Activated naive CD4-positive, alpha-beta T cell treated with anti-CD3 and anti-CD28 coated beads, Interleukin-2, amount 50 U/mL, for 72 hours (primary cell): ENCODE data around the gene MYO1B. TPM values are rescaled to one million over a fixed set of nuclear protein-coding genes. Genes with fewer than 3 reads are reported as not detected.

Experiments
- ATAC-seq, 2 donors: fragments of 150-1000 bp; cut with Tn5 transposase; 2 replicates each; pipeline ENCODE4 v1.10.0; 2021; ENCODE audit warnings: mild to moderate bottlenecking in 2 of 2, moderate library complexity in 2 of 2
- DNase-seq, 2 donors: peaks; one replicate each; pipeline ENCODE4 v3.0.0; 2021 to 2022; ENCODE audit warnings: low spot score in 2 of 2
- H3K27ac Mint-ChIP-seq, 2 donors: one replicate each; pipeline ENCODE4 v1.8.0; 2022; ENCODE audit warnings: mild to moderate bottlenecking in 2 of 2, mixed read lengths in 2 of 2
- H3K36me3 Mint-ChIP-seq, 2 donors: one replicate each; pipeline ENCODE4 v1.8.0; 2022; ENCODE audit warnings: mixed read lengths in 2 of 2
- H3K9me3 Mint-ChIP-seq, 2 donors: one replicate each; pipeline ENCODE4 v1.8.0; 2022; ENCODE audit warnings: mixed read lengths in 2 of 2
- total RNA-seq, 2 donors: library from RNA; stranded (reverse); gene quantifications; one replicate each; pipeline ENCODE4 v1.2.3, GENCODE V29; 2022

Gene MYO1B
- total RNA-seq, 2 donors from 2014 or later, result 4.7 to 42.5 TPM

DNA sequence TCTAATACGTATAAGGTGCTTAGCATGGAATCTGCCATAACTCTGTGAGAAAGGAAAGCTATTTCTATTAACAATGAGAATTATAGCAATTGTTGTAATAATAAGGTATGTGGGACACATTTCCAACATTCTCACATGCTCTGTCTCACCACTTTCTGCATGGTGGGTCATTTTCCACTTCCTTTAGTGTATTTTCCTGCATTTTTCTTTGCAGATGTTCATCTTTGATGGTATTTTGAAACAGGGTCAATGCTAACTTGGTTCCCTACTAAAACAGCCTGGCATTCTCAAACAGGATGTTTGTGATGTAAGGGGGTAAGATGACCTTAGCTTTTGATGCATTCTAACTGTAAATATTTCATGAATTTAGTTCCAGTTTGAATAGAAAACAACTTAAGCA, 54.7 kb downstream of the MYO1B start:
- no peaks in the 10 kb centered on the region for H3K9me3 Mint-ChIP-seq
- DNase-seq (no peak), ATAC-seq (no peak)
- H3K36me3 Mint-ChIP-seq, result no peaks in the 10 kb centered on the region
- no peak overlapping the region for H3K27ac Mint-ChIP-seq

DNA sequence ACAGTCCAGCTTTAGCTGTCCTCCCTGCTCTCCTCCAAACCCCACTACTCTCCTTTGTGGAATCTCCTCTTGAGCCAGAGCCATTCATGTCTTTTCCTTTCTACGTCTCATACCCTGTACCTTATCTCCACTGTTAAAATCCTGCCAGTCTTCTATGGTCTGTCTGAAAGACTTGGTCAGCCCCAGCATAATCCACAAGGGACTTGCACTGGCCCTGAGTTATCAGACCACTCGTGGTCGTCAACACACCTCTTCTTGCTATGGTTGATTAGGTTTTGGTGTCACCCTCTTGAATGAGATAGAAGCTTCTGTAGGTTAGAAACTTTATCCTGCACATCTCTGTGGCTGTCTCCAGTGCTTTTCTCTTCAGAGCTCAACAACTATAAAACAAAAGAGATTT, 56.8 kb downstream of the MYO1B start:
- Mint-ChIP-seq H3K36me3 (no peaks in the 10 kb centered on the region), H3K9me3 (peaks cover 0 to 5% of the 10 kb centered on the region in 2 donors), H3K27ac (peak overlapping the region in 1 of 2 donors; percentile 38)
- ATAC-seq, result no peak
- DNase-seq, result no peak

DNA sequence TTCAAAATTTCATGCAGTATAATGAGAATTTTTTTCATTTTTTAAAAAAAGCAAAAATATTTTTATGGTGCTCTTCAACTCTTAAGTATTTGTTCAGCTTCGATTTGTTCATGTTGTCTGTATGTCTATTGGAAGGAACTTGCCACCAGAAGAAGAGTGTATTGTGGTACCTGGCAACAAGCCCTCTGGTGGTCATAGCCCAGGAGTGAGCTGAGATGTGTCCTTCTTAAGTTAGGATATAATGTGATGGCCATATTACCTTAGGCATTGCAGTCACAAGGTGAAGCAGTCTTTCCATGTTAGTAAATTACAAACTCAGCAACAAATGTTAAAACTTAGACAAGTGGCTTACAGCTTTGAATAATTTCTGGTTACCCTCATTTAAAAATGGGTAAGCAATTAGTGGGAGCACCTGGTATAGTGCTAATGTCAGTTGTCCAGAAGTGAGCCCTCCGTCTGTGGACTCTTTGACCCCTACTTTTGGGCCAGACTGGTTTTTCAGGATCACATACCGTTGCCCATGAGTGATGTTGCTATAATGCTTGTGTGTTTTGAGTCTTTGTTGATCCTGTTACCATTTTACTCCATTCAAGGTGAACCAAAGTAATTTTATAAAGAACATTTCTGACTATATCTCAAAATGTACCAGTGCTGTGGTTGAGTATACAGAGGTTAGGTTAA, 57.4 kb downstream of the MYO1B start:
- H3K36me3 Mint-ChIP-seq, result no peaks in the 10 kb centered on the region

DNA sequence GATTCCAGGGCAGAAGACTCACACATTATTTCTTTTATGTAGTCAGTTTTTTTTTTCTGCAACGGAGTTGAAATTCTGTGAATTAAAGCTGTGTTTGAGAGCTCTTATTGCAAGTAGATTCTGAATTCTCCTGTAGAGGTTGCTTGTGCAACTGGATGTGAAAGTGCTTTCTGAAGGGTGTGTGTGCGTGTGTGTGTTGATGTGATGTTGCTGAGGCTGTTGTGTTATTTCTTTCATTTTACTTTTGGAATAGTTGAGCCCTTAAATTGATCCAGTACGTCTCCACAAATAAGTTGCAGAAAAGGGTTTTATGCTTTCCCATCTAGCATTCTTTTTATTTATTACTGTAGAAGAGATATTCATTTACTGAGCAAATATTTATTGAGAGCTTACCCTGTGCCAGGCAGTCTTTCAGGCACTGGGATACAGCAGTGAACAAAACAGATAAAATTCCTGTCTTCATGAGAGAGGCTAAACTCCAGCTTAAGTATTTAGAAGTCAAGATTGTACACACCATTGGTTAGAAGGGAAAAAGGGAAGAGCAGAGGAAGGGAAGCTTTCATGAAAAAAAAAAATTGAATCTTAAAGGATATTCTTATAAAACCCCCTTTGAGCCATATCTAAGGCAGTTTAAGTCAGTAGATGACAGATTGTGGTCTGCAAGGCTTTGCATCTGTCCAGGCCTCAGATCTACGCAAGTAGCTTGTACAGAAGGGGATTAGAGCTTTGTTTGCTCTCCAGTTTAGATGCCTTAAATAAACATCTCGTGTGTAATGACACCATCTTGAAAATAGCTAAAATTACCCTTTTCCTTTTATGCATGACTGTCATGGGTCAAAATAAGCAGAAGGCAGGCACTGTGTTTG, 58.2 kb downstream of the MYO1B start:
- Mint-ChIP-seq H3K27ac (no peak overlapping the region), H3K9me3 (peaks cover 0 to 5% of the 10 kb centered on the region in 2 donors), H3K36me3 (no peaks in the 10 kb centered on the region)
- DNase-seq (no peak), ATAC-seq (no peak)

More for the DNA sequence above, 57.4 kb downstream of the MYO1B start:
- H3K9me3 Mint-ChIP-seq, result peaks cover 0 to 5% of the 10 kb centered on the region in 2 donors
- no peak for ATAC-seq
- no peak for DNase-seq
- no peak overlapping the region for H3K27ac Mint-ChIP-seq

DNA sequence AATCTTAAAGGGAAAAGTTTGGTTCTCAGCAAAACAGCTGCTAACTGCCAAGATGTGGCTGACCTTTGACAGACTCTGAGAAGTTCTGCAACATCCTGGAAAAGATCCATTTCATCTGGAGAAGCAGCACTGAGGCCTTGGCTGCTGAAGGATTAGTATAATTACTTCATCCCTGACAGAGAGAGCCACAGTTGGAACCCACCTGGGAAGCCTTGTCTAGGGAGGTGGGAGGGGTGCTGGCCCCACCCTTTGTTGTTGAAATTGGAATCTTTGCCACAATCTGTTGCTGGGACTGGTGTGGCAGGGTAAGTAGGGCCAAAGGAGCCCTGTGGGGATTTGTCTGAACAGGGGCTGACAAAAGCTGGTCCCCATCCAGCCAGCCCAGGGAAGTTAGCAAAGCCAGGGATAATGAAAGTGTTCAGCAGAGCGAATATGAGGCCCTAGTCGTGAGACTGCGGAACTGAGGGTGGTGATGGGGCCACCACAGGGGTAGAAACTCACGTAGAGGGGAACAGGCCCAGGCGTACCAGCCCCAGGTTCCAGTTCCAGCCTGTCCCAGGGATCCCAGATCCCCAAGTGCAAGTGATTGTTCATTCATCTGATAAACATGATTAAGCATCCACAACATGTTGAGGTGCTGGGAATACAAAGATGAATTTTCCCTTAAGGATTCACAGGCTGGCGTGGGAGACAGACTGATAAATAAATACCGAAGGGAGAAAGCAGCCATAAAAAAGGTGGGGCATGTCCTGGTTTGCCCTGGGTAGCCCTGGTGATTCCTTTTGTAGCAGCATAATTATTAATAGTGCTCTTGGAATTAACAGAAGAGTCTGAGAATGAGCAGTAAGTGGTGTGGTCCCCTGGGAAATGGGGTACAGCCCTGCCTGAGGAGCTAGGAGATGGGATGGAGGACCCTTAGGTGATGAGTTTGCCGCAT, 60.0 kb downstream of the MYO1B start:
- peak overlapping the region in 1 of 2 donors; percentile 23 for H3K27ac Mint-ChIP-seq
- ATAC-seq, result no peak

DNA sequence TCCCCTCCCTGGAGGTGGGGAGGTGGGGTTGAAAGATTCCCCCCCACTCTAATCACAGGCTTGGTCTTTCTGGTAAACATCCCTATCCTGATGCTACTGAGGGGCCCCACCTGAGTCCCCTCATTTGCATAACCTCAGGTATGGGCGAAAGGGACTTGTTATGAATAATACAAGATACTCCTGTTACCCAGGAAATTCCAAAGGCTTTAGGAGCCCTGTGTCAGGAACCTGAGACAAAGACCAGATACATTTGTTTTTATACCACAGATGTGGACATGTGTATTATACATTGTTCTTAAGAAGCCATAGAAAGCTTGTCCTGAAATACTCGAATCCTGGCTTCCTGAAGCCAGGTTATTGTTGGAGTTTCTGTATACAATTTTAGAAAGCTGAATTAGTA, 62.8 kb downstream of the MYO1B start:
- no peak for ATAC-seq
- DNase-seq, result no peak
- Mint-ChIP-seq H3K36me3 (no peaks in the 10 kb centered on the region), H3K27ac (no peak overlapping the region), H3K9me3 (peaks cover 0 to 5% of the 10 kb centered on the region in 2 donors)

More for the DNA sequence above, 60.0 kb downstream of the MYO1B start:
- no peak for DNase-seq
- Mint-ChIP-seq H3K9me3 (peaks cover 0 to 5% of the 10 kb centered on the region in 2 donors), H3K36me3 (no peaks in the 10 kb centered on the region)

DNA sequence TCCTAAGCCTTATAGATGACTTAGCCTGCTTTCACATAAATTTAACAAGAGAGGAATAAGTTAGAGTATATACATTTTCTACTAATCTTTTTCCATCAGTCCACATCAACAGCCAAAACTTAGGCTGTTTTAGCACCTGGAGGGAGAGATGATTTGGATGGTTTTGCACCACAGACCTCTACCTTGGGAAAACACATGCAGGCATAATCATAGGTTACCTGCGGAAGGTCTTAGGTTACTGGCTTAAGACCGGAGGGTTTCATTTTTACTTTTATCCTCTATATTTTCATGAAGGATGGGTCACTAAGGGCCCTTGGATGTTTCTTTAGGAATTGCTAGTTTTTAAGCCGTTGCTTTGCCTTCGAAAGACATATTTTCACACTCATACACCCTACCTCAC, 66.0 kb downstream of the MYO1B start:
- peaks cover 0 to 2% of the 10 kb centered on the region in 2 donors for H3K9me3 Mint-ChIP-seq

DNA sequence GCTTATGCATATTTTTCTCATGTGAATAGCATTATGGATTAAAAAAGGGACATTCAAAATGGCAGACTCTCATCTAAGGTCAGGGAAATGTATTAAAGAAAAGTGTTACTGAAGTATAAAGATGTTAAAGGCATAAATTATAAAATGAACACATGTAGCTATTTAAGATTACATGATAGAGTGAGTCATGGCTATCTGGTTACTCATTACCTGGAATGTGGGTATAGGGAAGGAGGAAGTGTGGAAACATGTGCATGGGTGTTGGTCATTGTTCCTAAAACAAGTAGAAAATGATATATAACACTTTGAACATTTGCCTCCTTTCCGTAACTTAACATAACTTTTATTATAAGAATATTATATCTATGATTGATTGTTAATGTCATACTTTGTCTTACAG, 66.4 kb downstream of the MYO1B start:
- no peak for DNase-seq
- Mint-ChIP-seq H3K9me3 (no peaks in the 10 kb centered on the region), H3K36me3 (no peaks in the 10 kb centered on the region), H3K27ac (no peak overlapping the region)
- no peak for ATAC-seq

More for the DNA sequence above, 66.0 kb downstream of the MYO1B start:
- no peaks in the 10 kb centered on the region for H3K36me3 Mint-ChIP-seq
- DNase-seq, result no peak
- ATAC-seq, result no peak
- no peak overlapping the region for H3K27ac Mint-ChIP-seq

DNA sequence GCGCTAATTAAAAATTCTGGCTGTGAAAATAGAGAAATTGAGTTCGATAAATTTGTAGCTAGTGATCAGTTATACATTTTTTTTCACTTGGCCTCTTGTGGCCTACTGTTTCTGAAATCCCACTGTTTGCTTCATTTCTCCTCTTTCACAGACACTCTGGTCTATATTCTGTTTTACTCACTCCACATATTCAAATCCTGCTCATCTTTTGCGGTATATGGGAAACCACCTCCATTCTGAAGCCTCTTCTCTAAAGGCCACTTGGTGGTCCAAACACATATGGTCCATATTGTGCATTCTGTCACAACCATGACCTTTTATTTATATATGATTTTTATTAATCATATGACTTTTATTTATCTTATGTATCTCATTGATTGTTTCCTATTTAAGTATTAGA, 67.0 kb downstream of the MYO1B start:
- no peaks in the 10 kb centered on the region for H3K9me3 Mint-ChIP-seq
- H3K27ac Mint-ChIP-seq, result no peak overlapping the region

DNA sequence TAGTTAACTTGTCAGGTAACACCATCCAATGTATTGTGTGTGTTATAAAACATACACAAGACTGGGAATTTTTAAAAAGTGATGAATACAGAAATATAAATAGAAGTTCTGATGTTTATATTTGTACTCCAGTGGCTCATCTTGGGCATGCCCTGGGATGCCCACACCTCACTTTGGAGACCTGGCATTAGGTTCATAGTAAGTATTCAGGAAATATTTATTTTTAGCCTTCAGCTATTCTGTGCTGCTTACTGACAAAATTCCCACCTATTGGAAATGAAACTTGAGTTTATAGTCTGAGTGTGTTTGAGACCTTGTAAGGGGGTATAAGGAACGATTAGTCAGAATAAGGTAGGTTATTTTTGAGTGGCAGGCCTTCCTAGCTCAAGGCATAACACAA, 67.5 kb downstream of the MYO1B start:
- no peak overlapping the region for H3K27ac Mint-ChIP-seq
- DNase-seq, result no peak
- no peak for ATAC-seq
- H3K36me3 Mint-ChIP-seq, result no peaks in the 10 kb centered on the region
- no peaks in the 10 kb centered on the region for H3K9me3 Mint-ChIP-seq

More for the DNA sequence above, 67.0 kb downstream of the MYO1B start:
- ATAC-seq, result no peak
- H3K36me3 Mint-ChIP-seq, result no peaks in the 10 kb centered on the region
- no peak for DNase-seq

DNA sequence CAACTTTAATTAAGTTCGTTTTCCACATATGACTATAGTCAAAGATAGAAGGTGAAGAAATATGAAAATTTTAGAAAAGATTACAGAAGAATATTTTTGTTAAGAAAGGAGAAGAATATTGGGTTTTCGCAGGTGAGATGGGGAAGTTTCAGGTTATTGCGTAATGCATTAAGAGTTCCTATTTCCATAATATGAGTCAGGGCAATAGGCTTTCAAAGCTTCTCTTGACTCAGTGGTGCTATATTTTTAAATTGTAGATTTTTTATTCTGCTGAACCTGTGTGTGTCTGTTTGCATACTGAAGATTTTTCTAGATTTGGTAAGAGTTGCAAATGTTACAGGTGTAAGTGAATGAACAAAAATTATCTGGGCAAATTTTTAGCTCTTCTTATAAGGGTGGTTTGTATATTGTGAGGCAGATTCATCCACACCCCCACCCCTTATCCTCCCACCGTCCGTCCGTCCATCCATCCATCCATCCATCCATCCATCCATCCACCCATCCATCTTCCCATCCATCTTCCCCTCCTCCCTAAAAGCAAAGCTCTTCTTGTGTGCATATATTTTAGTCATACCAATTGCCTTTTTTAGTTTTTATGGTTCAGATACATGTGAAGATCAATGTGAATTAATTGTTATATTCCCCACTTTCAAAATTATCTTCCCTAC, 69.6 kb downstream of the MYO1B start:
- Mint-ChIP-seq H3K27ac (no peak overlapping the region), H3K36me3 (no peaks in the 10 kb centered on the region), H3K9me3 (no peaks in the 10 kb centered on the region)
- no peak for DNase-seq
- ATAC-seq, result no peak

DNA sequence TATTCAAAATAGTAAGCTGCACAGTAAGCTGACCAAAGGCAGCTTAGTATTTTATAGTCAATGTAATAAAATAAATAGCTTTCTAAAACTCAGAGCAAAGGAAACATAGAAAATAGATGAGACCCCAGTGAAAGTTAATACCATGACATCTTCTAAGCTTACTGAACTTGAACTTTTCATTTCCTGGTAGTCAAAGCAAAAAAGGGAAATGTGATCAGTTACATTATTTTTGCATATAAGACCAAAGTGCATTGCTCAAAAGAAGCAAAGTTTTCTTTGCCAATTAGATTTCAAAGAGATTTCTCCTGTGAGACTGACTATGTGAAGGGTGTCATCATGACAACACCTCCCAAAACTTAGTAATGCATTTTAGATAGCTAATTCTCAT, 70.2 kb downstream of the MYO1B start:
- H3K27ac Mint-ChIP-seq, result no peak overlapping the region
- no peaks in the 10 kb centered on the region for H3K36me3 Mint-ChIP-seq
- no peaks in the 10 kb centered on the region for H3K9me3 Mint-ChIP-seq
- no peak for DNase-seq
- ATAC-seq, result no peak

DNA sequence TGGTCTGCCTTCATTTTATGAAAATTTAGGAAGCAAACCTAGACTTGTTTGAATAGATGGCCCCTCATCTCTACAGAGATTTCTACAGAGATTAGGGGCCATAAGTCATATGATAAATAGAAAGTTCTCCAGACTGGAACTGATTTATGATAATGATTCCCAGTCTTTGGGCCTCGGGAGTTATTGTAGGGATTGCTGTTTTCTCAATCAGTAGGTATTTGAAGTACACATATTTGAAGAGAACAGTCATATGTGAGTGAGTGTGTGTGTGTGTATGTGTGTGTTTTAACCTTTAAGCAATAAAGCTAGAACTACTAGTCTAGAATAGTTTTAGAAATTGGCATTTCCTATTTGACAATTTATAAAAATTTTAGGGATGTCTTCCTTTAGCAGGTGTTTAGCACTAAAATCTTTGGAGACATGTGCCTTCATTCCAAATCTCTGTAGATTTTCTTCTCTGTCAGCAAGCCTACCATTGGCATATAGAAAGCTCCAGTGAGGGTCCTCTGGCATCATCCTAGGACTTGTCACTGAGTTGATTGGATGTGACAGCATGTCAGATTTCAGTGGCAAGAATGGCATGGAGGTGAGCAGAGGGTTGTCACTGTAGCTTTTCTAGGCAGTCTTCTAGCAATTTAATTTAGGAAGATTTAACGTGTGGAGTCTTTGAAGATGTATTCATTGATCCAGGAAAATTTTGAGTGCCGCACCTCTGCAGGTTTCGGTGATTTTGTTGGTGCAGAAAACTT, 71.2 kb downstream of the MYO1B start:
- no peaks in the 10 kb centered on the region for H3K36me3 Mint-ChIP-seq
- no peak for ATAC-seq
- no peak for DNase-seq
- no peak overlapping the region for H3K27ac Mint-ChIP-seq
- no peaks in the 10 kb centered on the region for H3K9me3 Mint-ChIP-seq

DNA sequence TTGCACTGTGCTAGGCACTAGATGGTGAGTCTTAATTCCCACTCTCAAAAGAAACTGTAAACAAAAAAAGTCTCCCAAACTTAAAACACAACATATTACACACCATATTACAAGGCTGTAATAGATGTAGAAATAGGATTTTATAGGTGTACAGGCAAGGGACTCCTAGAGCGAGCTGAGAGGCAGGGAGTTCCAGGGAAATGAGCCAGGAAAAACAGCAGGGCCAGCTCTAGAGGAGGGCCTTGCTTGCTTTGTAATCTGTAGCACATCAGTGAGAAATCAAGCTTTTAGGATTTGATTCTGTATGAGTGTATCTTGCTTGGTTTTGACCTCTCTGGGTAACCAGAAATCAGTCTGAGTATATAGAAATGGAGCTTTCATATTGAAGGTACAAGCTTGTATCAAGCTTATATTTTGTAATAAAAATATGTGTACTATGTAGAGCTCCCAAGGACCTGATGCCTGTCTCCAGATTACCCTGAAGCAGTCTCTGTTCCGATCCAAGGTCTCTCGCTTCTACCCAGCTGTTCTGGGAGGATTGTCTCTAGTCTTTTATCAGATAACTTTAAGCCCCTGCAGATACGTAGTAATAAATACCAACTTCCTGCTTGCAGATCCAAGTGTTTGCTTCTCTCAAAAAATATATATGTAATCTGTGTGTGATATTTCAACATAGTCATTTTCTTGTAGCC, 73.0 kb downstream of the MYO1B start:
- ATAC-seq (no peak), DNase-seq (no peak)
- no peak overlapping the region for H3K27ac Mint-ChIP-seq
- H3K9me3 Mint-ChIP-seq, result no peaks in the 10 kb centered on the region
- no peaks in the 10 kb centered on the region for H3K36me3 Mint-ChIP-seq

DNA sequence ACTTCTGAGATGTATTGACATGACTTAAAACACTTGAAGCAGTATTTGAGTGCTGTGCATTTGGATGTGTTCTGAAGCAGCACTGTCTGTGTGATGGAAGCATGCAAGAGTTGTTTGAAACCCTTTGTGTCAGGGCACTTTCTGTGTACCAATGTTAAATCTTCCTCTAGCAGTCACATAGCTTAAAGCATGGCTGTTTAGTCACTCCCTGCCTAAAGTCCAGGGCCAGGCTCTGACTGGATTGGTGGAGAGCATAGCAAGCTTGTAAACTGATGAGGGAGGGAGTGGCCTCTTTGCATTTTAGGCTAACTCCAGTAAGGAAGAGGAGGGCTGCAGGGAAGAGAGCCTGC, 73.5 kb downstream of the MYO1B start:
- DNase-seq (no peak), ATAC-seq (no peak)
- Mint-ChIP-seq H3K36me3 (no peaks in the 10 kb centered on the region), H3K9me3 (no peaks in the 10 kb centered on the region), H3K27ac (no peak overlapping the region)
